ENCODE results near the gene ZMAT3.
"Not testable (repeated sequence)": the region's sequence is repeated elsewhere in the genome, so short reads cannot be mapped to it uniquely, and the experiment has no call there.

ZMAT3 gene

GRCh38 chr3:179038899-179039251 is 32.7 kb downstream of the ZMAT3 start:
- not testable (repeated sequence) for H3K9me3 ChIP-seq (ENCODE audit: control insufficient read depth in 1 of 2, low read length in 2 of 2); H3K27ac ChIP-seq (ENCODE audit: low read depth, low read length); H3K4me1 ChIP-seq (ENCODE audit: control insufficient read depth in 1 of 2, insufficient read depth in 2 of 2, low read length in 2 of 2); H3K36me3 ChIP-seq (ENCODE audit: control insufficient read depth in 1 of 2, insufficient read depth in 2 of 2, low read length in 2 of 2); H3K9ac ChIP-seq (ENCODE audit: low read depth in 1 of 2, low read length in 2 of 2); H3K27me3 ChIP-seq (ENCODE audit: control insufficient read depth in 1 of 2, insufficient read depth in 2 of 2, low read length in 2 of 2); H3K4me3 ChIP-seq (ENCODE audit: low read depth in 1 of 2, low read length in 2 of 2)

GRCh38 chr3:179038216-179038898 is 33.3 kb downstream of the ZMAT3 start:
- Histone ChIP-seq H3K9me3 (ENCODE audit: control insufficient read depth in 1 of 2, low read length in 2 of 2) (no peaks in the 10 kb centered on the region), H3K27ac (ENCODE audit: low read depth, low read length) (no peak overlapping the region), H3K4me1 (ENCODE audit: control insufficient read depth in 1 of 2, insufficient read depth in 2 of 2, low read length in 2 of 2) (peaks cover 0 to 10% of the 10 kb centered on the region in 2 donors), H3K27me3 (ENCODE audit: control insufficient read depth in 1 of 2, insufficient read depth in 2 of 2, low read length in 2 of 2) (no peaks in the 10 kb centered on the region), H3K36me3 (ENCODE audit: control insufficient read depth in 1 of 2, insufficient read depth in 2 of 2, low read length in 2 of 2) (no peaks in the 10 kb centered on the region), H3K4me3 (ENCODE audit: low read depth in 1 of 2, low read length in 2 of 2) (no peak overlapping the region), H3K9ac (ENCODE audit: low read depth in 1 of 2, low read length in 2 of 2) (no peak overlapping the region)

GRCh38 chr3:179037351-179037750 is 34.3 kb downstream of the ZMAT3 start:
- no peaks in the 10 kb centered on the region for H3K27me3 ChIP-seq (ENCODE audit: control insufficient read depth in 1 of 2, insufficient read depth in 2 of 2, low read length in 2 of 2)
- no peaks in the 10 kb centered on the region for H3K36me3 ChIP-seq (ENCODE audit: control insufficient read depth in 1 of 2, insufficient read depth in 2 of 2, low read length in 2 of 2)
- no peak overlapping the region for H3K27ac ChIP-seq (ENCODE audit: low read depth, low read length)
- no peak overlapping the region for H3K4me3 ChIP-seq (ENCODE audit: low read depth in 1 of 2, low read length in 2 of 2)
- H3K4me1 ChIP-seq (ENCODE audit: control insufficient read depth in 1 of 2, insufficient read depth in 2 of 2, low read length in 2 of 2) = peaks cover 0 to 10% of the 10 kb centered on the region in 2 donors
- H3K9ac ChIP-seq (ENCODE audit: low read depth in 1 of 2, low read length in 2 of 2) = no peak overlapping the region
- no peaks in the 10 kb centered on the region for H3K9me3 ChIP-seq (ENCODE audit: control insufficient read depth in 1 of 2, low read length in 2 of 2)

- Histone ChIP-seq H3K27ac (ENCODE audit: low read depth, low read length) (no peak overlapping the region), H3K36me3 (ENCODE audit: control insufficient read depth in 1 of 2, insufficient read depth in 2 of 2, low read length in 2 of 2) (no peaks in the 10 kb centered on the region)
These were observed 34.8 kb downstream of the ZMAT3 start for GRCh38 chr3:179036626-179037300.

GRCh38 chr3:179036226-179036625 is 35.4 kb downstream of the ZMAT3 start:
- H3K9ac ChIP-seq (ENCODE audit: low read depth in 1 of 2, low read length in 2 of 2) = no peak overlapping the region
- H3K27ac ChIP-seq (ENCODE audit: low read depth, low read length) = no peak overlapping the region
- H3K4me3 ChIP-seq (ENCODE audit: low read depth in 1 of 2, low read length in 2 of 2) = no peak overlapping the region
- peaks cover 0 to 10% of the 10 kb centered on the region in 2 donors for H3K4me1 ChIP-seq (ENCODE audit: control insufficient read depth in 1 of 2, insufficient read depth in 2 of 2, low read length in 2 of 2)
- H3K36me3 ChIP-seq (ENCODE audit: control insufficient read depth in 1 of 2, insufficient read depth in 2 of 2, low read length in 2 of 2) = no peaks in the 10 kb centered on the region
- H3K9me3 ChIP-seq (ENCODE audit: control insufficient read depth in 1 of 2, low read length in 2 of 2) = no peaks in the 10 kb centered on the region
- no peaks in the 10 kb centered on the region for H3K27me3 ChIP-seq (ENCODE audit: control insufficient read depth in 1 of 2, insufficient read depth in 2 of 2, low read length in 2 of 2)

More at GRCh38 chr3:179036626-179037300, 34.8 kb downstream of the ZMAT3 start:
- Histone ChIP-seq H3K27me3 (ENCODE audit: control insufficient read depth in 1 of 2, insufficient read depth in 2 of 2, low read length in 2 of 2) (no peaks in the 10 kb centered on the region), H3K9me3 (ENCODE audit: control insufficient read depth in 1 of 2, low read length in 2 of 2) (no peaks in the 10 kb centered on the region), H3K4me1 (ENCODE audit: control insufficient read depth in 1 of 2, insufficient read depth in 2 of 2, low read length in 2 of 2) (peaks cover 0 to 10% of the 10 kb centered on the region in 2 donors), H3K4me3 (ENCODE audit: low read depth in 1 of 2, low read length in 2 of 2) (no peak overlapping the region), H3K9ac (ENCODE audit: low read depth in 1 of 2, low read length in 2 of 2) (no peak overlapping the region)

GRCh38 chr3:179035232-179035631 is 36.4 kb downstream of the ZMAT3 start:
- no peaks in the 10 kb centered on the region for H3K27me3 ChIP-seq (ENCODE audit: control insufficient read depth in 1 of 2, insufficient read depth in 2 of 2, low read length in 2 of 2)
- H3K4me1 ChIP-seq (ENCODE audit: control insufficient read depth in 1 of 2, insufficient read depth in 2 of 2, low read length in 2 of 2) = peaks cover 0 to 10% of the 10 kb centered on the region in 2 donors
- H3K36me3 ChIP-seq (ENCODE audit: control insufficient read depth in 1 of 2, insufficient read depth in 2 of 2, low read length in 2 of 2) = no peaks in the 10 kb centered on the region
- H3K4me3 ChIP-seq (ENCODE audit: low read depth in 1 of 2, low read length in 2 of 2) = no peak overlapping the region
- H3K27ac ChIP-seq (ENCODE audit: low read depth, low read length) = no peak overlapping the region
- H3K9me3 ChIP-seq (ENCODE audit: control insufficient read depth in 1 of 2, low read length in 2 of 2) = no peaks in the 10 kb centered on the region
- no peak overlapping the region for H3K9ac ChIP-seq (ENCODE audit: low read depth in 1 of 2, low read length in 2 of 2)

GRCh38 chr3:179033304-179033657 is 38.3 kb downstream of the ZMAT3 start:
- not testable (repeated sequence) for H3K27me3 ChIP-seq (ENCODE audit: control insufficient read depth in 1 of 2, insufficient read depth in 2 of 2, low read length in 2 of 2); H3K36me3 ChIP-seq (ENCODE audit: control insufficient read depth in 1 of 2, insufficient read depth in 2 of 2, low read length in 2 of 2); H3K4me1 ChIP-seq (ENCODE audit: control insufficient read depth in 1 of 2, insufficient read depth in 2 of 2, low read length in 2 of 2); H3K4me3 ChIP-seq (ENCODE audit: low read depth in 1 of 2, low read length in 2 of 2); H3K9ac ChIP-seq (ENCODE audit: low read depth in 1 of 2, low read length in 2 of 2); H3K9me3 ChIP-seq (ENCODE audit: control insufficient read depth in 1 of 2, low read length in 2 of 2); H3K27ac ChIP-seq (ENCODE audit: low read depth, low read length)

GRCh38 chr3:179032454-179033303 is 38.9 kb downstream of the ZMAT3 start:
- H3K4me3 ChIP-seq (ENCODE audit: low read depth in 1 of 2, low read length in 2 of 2); H3K27me3 ChIP-seq (ENCODE audit: control insufficient read depth in 1 of 2, insufficient read depth in 2 of 2, low read length in 2 of 2); H3K27ac ChIP-seq (ENCODE audit: low read depth, low read length); H3K9ac ChIP-seq (ENCODE audit: low read depth in 1 of 2, low read length in 2 of 2); H3K9me3 ChIP-seq (ENCODE audit: control insufficient read depth in 1 of 2, low read length in 2 of 2); H3K36me3 ChIP-seq (ENCODE audit: control insufficient read depth in 1 of 2, insufficient read depth in 2 of 2, low read length in 2 of 2); H3K4me1 ChIP-seq (ENCODE audit: control insufficient read depth in 1 of 2, insufficient read depth in 2 of 2, low read length in 2 of 2): not testable (repeated sequence)

- Histone ChIP-seq H3K4me3 (ENCODE audit: low read depth in 1 of 2, low read length in 2 of 2) (no peak overlapping the region), H3K9me3 (ENCODE audit: control insufficient read depth in 1 of 2, low read length in 2 of 2) (no peaks in the 10 kb centered on the region)
These were observed 42.5 kb downstream of the ZMAT3 start for GRCh38 chr3:179029096-179029495.

GRCh38 chr3:179028408-179028807 is 43.2 kb downstream of the ZMAT3 start:
- Histone ChIP-seq H3K9me3 (ENCODE audit: control insufficient read depth in 1 of 2, low read length in 2 of 2) (no peaks in the 10 kb centered on the region), H3K27ac (ENCODE audit: low read depth, low read length) (no peak overlapping the region), H3K36me3 (ENCODE audit: control insufficient read depth in 1 of 2, insufficient read depth in 2 of 2, low read length in 2 of 2) (peaks cover 0 to 3% of the 10 kb centered on the region in 2 donors), H3K27me3 (ENCODE audit: control insufficient read depth in 1 of 2, insufficient read depth in 2 of 2, low read length in 2 of 2) (no peaks in the 10 kb centered on the region), H3K9ac (ENCODE audit: low read depth in 1 of 2, low read length in 2 of 2) (no peak overlapping the region), H3K4me1 (ENCODE audit: control insufficient read depth in 1 of 2, insufficient read depth in 2 of 2, low read length in 2 of 2) (no peaks in the 10 kb centered on the region), H3K4me3 (ENCODE audit: low read depth in 1 of 2, low read length in 2 of 2) (no peak overlapping the region)

More at GRCh38 chr3:179029096-179029495, 42.5 kb downstream of the ZMAT3 start:
- Histone ChIP-seq H3K9ac (ENCODE audit: low read depth in 1 of 2, low read length in 2 of 2) (no peak overlapping the region), H3K27me3 (ENCODE audit: control insufficient read depth in 1 of 2, insufficient read depth in 2 of 2, low read length in 2 of 2) (no peaks in the 10 kb centered on the region), H3K4me1 (ENCODE audit: control insufficient read depth in 1 of 2, insufficient read depth in 2 of 2, low read length in 2 of 2) (peaks cover 0 to 3% of the 10 kb centered on the region in 2 donors), H3K27ac (ENCODE audit: low read depth, low read length) (no peak overlapping the region), H3K36me3 (ENCODE audit: control insufficient read depth in 1 of 2, insufficient read depth in 2 of 2, low read length in 2 of 2) (peaks cover 0 to 3% of the 10 kb centered on the region in 2 donors)
